Effector CD4-positive, alpha-beta T cell (primary cell): ENCODE data around the gene SLC17A9.

Experiments used
- DNase-seq: peaks from one replicate; pipeline ENCODE4 v3.0.0-alpha.2; 2020
- total RNA-seq: gene quantifications from one replicate; lab custom pipeline; 2026; lab: John Stamatoyannopoulos, UW

The SLC17A9 gene, protein sequence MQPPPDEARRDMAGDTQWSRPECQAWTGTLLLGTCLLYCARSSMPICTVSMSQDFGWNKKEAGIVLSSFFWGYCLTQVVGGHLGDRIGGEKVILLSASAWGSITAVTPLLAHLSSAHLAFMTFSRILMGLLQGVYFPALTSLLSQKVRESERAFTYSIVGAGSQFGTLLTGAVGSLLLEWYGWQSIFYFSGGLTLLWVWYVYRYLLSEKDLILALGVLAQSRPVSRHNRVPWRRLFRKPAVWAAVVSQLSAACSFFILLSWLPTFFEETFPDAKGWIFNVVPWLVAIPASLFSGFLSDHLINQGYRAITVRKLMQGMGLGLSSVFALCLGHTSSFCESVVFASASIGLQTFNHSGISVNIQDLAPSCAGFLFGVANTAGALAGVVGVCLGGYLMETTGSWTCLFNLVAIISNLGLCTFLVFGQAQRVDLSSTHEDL
- total RNA-seq = 9.0 reads per million, percentile 30 among the genes with 10 or more reads in this experiment

- DNase-seq = peak; percentile 31
Measured at GRCh38 chr20:62952373-62952967, at the start of gene SLC17A9. Gene SLC17A9 (plus strand): TSS chr20:62952709. CDS start chr20:62952831, 122 bp downstream.

DNA sequence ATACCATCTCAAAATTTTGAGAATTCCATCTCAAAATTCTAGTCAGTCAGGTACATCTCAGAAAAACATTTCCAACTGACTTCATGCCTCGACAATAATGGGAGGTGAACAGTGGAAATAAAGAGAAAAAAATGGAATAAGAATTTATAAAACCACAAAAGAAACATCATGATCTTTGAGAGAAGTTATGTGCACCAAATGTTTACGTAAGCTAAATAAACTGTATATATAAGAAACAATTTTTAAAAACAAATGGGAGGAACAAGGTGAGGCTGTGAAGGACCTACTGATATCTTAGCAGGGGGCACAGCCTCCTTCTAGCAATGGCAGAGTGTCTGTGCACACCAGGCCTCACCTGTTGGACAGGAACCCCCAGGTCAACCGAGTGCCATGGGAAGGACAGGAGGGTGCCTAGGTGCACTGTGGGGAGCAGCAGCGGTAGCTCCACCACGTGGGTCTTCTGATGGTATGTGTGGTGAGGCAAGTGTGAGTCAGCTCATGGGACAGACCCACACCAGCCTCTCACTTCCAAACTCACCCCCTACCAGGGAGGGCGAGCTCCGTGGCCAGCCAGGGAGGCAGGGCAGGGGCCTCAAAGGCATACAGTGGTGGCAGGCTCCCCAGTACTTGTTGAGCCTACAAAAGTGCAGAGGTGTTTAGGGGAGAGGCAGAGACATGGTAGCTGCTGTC lies 49.4 kb upstream of the SLC17A9 start:
- no peak for DNase-seq

GRCh38 chr20:62905536-62906117 lies 46.9 kb upstream of the SLC17A9 start:
- no peak for DNase-seq

GRCh38 chr20:62906209-62906608 lies 46.3 kb upstream of the SLC17A9 start:
- DNase-seq = no peak

DNA sequence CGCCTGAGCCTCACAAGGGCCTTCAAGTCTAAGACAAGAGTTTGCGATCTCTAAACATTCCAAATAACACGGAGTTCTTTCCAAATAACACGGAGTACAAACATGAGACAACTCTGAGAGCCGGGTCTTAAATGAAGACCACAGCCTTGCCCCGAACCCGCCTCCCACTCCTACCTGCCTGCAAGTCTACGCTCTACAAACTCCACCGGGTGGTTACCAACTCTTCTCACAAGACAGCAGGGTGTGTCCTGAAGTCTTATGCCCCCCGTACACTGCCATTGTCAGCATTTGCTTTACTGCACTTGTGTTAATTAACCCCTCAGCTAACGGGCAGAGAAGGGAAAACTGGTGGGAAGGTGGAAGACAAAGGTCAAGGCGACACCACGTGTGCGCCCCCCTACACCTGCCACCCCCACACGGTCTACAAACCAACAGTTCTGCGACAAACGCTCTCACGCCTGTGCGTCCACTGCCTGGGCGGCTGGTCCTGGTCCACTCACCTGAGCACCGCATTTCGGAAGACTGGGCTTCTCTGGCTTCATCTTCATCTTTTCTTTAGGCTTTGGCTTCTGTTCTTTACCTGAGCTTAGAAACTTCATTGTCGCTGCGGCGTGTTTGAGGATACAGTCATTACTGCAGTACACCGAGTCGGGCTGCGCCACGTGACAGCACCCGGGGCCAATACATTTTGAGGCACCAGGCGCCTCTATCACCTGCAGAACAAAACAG lies 45.7 kb upstream of the SLC17A9 start:
- DNase-seq = no peak

DNA sequence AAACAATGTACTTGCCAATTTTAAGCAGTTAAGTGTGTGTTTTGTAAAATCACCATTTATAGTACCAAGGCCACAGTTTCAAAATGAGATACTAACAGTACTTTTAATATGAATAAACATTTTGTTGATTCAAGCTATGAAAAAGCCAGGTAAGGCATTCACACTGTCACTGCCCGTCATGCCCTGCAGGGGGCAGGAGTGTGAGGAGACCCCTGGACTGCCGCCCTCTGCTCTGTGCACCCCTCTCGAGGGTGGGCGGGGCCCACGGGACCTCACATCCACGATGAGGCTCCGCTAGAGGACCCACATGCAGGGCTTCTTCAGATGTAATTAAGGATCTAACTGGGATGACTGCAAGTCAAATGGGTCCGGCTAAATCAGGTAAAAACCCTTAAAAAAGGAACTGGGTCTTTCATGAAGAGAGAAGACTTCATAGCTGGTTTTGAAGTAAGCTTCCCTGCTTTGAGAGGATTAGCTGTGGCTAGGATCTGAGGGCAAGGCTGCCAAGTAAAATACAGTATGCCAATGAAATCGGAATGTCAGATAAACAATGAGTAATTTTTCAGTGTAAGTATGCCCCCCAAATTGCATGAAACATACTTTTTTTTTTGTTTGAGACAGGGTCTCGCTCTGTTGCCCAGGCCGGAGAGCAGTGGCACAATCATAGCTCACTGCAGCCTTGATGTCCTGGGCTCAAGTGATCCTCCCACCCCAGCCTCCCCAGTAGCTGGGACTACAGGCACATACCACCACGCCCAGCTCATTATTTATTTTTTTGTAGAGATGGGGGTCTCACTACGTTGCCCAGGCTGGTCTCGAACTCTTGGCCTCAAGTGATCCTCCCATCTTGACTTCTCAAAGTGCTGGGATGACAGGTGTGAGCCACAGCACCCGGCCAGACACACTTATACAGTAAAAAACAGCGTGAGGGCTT lies 44.9 kb upstream of the SLC17A9 start:
- DNase-seq = no peak

GRCh38 chr20:62908971-62909791 lies 43.3 kb upstream of the SLC17A9 start:
- DNase-seq = no peak

DNA sequence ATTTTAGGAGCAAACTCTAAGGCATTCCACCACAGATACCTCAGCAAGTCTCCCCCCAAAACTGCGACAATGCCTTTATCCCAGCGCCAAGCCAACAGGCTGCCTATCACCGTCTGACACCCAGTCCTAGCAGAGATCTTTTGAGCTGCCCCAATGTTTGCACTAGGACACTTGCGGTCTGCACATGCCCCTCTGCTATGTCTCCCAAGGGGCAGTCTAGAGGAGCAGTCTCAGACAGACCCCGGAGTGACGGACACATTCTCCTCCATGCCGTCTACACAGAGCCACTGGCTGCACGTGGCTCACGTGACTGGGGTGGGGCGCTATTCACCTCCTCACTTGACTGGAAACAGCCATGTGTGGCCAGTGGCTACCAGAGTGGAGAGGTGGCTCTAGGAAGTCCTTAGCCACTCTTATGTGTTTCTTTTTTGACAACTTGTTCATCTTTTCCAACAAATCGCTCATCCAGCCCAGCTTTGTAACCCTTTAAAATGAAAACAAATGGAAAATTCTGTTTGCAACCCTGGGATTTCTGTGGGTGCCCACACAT lies 42.2 kb upstream of the SLC17A9 start:
- DNase-seq = no peak

- no peak for DNase-seq
Measured at GRCh38 chr20:62910777-62911497, 41.6 kb upstream of the SLC17A9 start.

- DNase-seq = no peak
Measured at GRCh38 chr20:62911701-62912280, 40.7 kb upstream of the SLC17A9 start.

DNA sequence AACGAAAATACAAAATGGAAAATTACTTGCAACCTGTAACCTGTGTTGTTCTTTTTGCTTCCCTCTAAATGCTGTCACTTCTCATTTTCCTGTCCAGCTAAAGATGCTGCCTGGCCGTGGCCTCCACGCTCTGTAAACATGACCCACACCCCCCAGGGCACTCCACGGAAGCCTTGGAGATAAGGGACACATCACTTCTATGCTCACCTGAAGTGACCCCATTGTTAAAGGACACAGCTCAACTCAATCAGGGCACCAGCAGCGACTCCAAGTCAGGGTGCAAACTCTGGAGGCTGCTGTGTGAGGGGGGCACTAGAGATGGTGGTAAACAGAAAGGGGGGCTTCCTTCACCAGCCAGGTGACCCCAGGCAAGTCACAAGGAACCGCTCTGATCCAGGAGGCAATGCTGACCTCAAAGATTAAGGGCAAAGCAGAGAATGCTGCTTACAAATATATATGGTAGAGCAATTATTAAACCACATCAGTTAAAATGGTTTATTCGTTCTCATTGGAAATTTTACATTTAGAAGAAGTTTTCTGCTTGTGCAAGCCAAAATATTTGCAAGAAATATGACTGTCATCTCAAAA lies 39.4 kb upstream of the SLC17A9 start:
- no peak for DNase-seq

- no peak for DNase-seq
Measured at GRCh38 chr20:62914436-62914835, 38.1 kb upstream of the SLC17A9 start.

- DNase-seq = no peak
Measured at GRCh38 chr20:62914970-62915457, 37.5 kb upstream of the SLC17A9 start.

DNA sequence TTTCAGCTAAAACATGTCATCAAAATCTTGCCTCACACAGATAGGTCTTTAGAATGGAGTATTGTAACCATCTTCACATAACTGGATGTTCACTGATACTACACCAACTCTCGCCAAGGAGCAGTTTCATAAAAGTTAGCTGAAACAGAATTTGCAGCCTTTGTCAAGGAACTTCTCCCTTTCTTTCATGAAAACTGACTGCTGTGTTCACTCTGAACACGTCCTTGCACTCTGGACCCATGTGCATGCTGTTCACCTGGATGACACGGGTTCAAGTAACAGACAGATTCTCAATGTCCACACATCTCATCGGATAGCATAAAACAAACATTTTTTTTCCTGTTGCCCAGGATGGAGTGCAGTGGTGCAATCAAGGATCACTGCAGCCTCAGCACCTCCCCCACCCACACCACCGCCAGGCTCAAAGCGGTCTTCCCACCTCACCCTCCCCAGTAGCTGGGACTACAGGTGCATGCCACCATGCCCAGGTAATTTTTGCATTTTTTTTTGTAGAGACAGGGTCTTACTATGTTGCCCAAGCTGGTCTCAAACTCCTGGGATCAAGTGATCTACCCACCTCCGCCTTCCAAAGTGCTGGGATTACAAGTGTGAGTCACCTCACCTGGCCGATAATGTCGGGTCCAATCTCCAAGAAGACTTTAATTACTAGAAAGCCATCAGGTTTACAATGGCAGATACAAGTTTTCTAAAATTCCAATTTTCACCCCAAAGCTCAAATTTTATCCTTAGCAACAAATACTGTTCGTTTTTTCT lies 35.6 kb upstream of the SLC17A9 start:
- DNase-seq = no peak

GRCh38 chr20:62917720-62918119 lies 34.8 kb upstream of the SLC17A9 start:
- DNase-seq = no peak

- no peak for DNase-seq
Measured at GRCh38 chr20:62918147-62918546, 34.4 kb upstream of the SLC17A9 start.

GRCh38 chr20:62918831-62919230 lies 33.7 kb upstream of the SLC17A9 start:
- DNase-seq = peak; percentile 40
